Left renal cortex interstitium (tissue), 4 donors: ENCODE data around the gene PGGHG. TPM values are rescaled to one million over a fixed set of nuclear protein-coding genes. Genes with fewer than 3 reads are reported as not detected.

ENCODE experiments used
- DNase-seq, 4 donors: peaks; one replicate each; pipeline ENCODE4 v3.0.0-alpha.2; 2013; ENCODE audit warnings: low read depth in 4 of 4, low spot score in 2 of 4, missing footprints in 1 of 4
- polyA plus RNA-seq, 4 donors: library from polyadenylated mRNA; unstranded; fragments of 120-200 nt; gene quantifications; one replicate each; pipeline ENCODE4 v1.2.1, GENCODE V29; 2013; ENCODE audit not compliant: insufficient read length in 4 of 4

PGGHG gene
- polyA plus RNA-seq: 10 to 100 TPM; 11.1 to 25.5 (median 23.5) TPM

DNA sequence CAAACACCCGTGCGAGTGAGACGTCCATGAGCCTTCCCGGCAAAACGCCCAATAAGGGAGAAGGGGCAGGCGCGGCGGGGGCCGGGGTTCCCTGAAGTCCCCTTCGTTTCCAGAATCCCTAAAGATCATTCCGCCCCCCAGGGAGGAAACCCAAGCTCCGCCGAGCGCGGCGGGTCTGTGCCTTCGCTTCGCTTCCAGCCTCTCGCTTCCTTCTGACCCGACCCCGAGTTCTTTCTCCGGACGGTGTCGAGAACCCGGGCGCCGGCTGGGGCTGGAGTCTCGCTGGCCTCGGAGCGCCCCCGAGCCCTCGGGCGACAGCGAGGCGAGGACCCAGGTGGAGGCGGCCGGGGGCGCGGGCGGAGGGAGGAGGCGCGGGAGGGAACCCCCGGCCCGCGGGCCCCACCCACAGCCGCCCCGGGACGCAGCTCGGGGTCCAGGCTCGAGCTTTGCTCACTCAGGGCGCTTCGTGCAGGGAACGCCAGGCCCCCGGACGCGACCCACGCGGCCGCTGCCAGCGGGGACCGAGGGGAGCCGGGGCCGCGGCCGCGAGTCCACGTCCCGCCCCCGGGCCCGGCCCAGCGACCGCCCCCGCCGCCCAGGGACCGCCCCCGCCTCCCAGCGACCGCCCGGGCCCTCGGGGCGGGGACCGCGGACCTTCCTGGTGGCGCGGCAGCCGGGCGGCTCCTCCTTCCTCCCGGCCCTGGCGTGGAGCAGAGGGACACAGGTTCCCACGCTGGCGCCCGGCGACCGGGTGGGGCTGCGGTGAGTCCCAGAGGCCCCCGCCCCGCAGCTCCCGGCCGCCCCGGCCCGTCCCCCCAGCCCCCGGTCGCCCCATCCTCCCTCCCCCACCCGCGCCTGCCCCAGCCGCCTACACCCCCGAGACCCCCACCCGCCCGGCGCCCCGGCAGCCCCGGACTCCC, at the start of gene PGGHG:
Gene PGGHG, plus strand, starts transcription at position 649 of the 920 bp plus-strand sequence. CDS start 691 bp downstream, outside the sequence.
- no peak for DNase-seq

DNA sequence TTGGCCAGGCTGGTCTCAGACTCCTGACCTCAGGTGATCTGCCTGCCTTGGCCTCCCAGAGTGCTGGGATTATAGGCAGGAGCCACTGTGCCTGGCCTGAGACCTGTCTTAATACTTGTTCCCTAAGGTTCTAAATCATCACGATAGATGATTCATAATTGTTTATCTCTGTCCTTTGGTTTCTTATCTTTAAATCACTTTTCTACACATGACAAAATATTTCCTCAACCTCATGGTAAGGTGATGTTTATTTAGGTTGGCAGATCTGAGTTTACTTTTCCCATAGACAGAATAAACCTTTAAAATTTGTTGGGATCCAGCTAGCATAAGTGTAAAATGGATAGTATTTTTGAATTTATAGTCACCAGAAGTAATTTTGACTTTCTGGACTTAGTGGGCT, 48.6 kb upstream of the PGGHG start:
- DNase-seq: no peak

DNA sequence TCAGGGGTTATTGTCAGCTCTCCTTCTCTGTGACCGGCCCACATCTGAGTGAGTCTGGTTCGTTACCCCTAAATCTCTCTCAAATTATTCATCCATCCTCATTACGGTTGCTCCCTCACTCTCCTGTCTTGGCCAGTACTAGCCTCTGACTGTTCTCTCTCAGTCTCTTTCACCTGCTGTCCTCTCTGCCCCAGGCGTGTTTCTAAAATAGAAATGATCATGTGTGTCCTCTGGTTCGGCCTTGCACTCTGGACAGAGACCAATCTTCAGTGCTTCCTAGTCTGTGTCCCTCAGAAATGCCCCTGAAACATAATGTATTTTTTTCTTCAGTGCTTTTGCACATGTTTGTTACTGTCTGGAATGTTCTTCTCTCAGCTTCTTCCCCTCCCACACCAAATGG, 47.3 kb upstream of the PGGHG start:
- no peak for DNase-seq

DNA sequence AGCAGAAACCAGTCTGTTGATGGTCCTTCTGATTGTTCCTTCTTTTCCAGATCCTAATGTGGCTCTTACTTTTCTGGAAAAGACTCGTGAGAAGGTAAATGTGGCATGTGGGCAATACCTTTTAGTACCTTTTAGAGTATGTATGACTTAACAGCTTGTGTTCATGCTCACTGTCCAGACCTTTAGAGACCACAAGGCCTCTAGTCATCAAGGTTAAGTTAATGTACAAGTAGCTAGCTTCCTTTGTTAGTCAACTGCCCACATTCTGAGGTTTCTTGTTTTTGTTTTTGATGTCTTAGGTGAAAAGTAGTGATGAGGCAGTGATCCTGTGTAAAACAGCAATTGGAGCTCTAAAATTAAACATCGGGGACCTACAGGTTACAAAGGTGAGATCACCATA, 44.5 kb upstream of the PGGHG start:
- no peak for DNase-seq

DNA sequence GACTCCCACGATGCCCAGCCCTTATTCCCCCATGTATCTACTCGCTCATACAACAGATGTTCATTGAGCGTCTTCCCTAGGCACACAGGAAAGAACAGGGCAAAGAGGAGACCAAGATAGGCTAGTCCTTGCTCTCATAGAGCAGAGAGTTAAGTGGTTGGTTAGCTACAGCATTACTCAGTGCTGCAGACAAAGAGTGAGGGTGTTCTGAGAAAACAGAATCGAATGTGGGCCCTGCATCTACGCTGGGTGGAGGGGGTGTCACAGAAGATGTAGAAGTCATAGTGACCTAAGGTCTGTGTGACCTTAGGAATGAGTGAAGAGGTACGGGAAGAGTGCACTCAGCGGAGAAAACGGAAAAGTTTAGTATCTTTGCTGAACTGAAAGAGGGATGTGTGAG, 39.9 kb upstream of the PGGHG start:
- DNase-seq: no peak

DNA sequence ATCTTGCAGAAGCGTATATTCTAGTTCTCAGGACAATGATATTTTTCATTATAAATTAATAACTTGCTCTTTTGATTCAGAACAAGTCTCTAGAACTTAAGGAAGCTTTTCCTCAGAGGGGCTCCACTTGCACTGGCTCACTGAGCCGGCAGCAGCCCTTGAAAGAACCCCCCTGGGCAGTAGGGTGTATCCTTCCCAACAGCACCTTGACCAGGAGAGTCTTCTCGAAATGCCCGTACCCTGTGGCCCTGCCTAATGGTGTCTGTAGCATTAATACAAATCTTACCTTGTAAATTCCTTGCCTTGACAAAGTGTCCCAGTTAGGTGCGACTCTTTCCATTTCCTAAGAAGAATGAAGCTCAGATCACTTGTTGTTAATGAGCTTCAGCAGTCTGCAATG, 38.7 kb upstream of the PGGHG start:
- DNase-seq: no peak

DNA sequence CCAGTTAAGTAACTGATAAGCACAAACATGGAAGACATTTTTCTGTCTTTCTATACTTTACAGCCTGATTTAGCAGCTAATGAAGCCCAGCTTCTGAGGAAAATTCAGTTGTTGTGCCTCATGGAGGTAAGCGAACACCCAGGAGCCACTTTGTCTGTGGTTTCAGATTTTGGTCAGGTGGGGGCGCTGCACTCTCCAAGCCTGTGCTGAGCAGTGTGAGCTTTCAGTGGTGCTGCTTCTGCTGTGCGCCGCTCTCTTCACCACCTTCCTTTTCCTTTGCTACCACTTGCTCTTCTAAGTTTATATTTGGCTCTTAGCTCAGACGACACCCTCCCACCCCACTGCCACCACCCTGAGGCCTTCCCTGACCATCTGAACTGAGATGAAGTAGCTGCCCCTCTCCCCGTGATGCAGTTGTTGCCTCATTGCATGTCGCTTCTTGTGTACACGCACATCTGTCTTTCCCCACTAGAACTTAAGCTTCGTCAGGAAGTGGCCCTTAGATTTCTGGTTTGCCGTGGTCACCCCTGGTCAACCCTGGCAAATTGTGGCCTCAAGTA, 38.1 kb upstream of the PGGHG start:
- DNase-seq: no peak

DNA sequence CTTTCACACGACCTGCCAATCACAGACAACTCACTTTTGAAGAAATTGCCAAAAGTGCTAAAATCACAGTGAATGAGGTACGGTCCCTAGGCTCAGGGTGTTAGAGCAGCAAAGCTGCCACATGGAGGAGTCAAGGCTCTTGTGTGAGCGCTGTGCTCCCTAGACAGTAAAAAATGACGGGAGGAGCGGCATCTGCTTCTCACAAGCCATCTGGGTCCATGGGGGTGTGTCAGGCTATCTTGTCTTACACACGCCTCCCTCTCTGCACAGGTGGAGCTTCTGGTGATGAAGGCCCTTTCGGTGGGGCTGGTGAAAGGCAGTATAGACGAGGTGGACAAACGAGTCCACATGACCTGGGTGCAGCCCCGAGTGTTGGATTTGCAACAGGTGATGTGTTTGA, 37.4 kb upstream of the PGGHG start:
- DNase-seq: no peak

DNA sequence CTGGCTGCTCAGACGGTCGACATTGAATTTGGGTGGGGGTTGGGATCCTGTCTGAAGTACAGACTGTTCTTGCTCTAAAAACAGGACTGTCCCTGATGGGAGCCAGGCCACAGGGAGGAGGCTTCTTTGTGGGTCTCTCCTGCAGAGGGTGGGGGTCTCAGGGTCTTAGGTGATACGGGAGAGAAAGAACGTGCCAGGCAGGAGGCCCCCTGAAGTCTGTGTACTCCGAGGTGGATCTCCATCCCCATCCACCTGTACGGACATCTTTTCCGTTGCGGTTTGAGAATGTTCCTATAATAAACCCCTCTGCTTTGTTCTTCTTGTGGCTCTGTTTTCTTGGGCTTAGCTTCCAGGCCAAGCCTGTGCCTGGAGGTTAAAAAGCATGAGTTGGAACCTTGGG, 36.3 kb upstream of the PGGHG start:
- no peak for DNase-seq

DNA sequence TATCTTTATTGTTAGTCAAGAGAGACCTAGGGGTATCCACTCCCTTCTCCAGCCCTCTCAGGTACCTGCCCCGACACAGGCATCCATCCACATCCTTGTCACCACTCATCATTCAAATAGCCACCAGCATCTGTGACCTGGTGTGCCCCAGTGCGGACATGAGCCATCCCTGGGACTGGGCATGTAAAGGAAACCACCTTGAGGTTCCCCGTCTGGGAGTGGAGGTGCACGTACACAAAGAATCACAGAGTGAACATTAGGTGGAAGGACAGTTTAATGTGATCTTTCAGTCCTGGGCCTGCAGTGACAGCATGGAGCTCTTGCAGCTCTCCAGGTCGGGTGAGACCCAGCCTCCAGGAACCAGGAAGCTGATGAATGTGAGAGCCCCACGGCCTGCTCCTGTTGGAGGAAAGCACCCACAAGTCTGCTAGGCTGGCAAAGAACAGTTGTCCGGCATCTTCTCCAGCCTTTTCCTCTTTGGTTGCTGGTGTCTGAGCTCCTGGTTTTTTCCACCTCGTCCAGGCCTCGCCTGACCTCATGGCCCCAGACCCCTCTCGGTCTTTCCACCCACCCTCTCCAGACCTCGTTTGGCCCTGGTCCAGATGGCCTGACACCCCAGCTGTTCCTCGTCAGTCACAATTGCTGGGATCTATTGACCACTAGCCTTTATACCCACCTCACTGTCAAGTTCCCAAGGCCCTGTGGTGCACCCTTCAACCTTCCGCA, 35.6 kb upstream of the PGGHG start:
- no peak for DNase-seq

DNA sequence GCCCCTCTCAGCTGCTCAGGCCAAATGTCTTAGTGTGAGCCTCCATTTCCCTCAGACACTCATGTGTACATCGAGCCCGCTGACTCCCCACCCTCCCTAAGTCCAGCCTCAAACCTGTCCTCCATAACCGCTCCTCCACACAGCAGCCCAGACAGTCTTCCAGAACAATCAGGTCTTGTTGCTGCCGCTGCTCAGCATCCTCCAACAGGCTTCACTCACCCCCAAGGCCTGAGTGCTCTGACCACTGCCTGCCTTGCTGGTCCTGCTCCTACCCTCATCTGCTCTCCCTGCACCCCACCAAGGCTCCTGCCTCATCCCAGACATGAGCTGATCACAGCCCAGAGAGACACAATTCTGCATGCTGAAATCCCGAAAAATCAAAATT, 35.0 kb upstream of the PGGHG start:
- DNase-seq: no peak

DNA sequence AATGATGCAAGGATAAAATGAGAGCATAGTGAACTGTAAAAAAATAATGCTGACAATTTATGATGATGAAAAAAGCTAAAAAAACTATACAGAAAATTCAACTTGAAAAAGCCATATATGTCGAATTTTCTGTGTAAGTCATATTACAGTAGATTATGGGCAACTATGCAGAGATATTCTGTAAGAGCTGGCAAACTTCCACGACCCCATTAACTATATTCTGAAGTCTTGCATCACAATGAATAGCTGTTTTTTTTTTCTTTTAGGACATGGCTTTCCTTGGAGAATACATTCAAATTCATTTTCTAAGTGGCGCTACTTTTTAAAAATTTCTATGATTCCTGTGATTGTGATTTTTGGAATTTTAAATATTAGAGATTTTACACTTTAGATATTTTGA, 33.8 kb upstream of the PGGHG start:
- DNase-seq: no peak

DNA sequence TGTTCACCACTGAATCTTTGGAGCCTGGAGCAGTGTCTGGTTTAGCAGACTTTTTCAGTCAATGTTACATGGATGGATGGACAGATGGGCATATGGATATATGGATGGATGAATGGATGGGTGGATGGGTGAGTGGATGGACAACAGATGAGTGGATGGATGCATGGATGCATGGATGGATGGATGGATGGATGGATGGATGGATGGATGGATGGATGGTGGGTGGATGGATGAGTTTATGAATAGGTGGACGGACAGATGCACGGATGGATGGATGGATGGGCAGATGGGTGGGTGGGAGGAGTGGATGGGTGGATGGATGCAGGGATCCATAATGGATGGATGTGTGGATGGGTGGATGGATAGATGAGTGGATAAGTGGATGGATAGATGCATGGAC, 33.1 kb upstream of the PGGHG start:
- no peak for DNase-seq

DNA sequence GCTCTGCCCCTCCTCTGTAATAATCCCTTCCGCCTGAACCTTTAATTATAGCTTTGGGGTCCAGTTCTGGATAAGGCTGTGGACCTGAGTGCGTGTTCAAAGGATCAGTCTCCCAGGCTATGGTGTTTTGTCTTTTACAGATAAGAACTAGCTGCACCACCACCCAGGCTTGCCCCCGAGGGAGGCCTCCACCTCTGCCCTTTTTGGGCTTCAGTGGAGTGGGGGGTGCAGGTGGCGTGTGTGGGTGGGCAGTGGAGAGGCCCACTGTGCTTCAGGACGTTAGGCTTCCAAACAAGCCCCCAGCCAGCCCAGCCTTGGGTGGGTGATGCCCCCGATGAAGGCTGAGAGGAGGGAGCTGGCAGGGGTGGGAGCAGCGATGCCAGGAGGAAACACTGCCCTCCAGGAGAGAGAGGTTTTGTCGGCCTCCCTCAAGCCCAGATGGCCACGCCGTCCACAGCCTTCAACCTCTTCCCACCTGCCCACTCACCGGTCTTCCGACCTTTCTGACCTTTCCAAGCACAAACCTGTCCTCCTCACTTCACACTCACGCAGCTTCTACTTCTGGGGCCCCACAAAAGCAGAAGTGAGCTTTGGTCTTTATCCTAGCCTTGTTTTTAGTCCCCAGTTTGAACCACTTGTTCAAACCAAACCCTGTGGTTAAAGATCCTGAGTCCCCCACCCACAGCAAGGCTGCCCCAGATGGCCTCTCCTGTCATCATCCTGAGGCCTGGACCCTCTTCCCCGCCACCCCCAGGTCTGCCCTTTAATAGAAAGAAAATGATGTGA, 31.8 kb upstream of the PGGHG start:
- no peak for DNase-seq

DNA sequence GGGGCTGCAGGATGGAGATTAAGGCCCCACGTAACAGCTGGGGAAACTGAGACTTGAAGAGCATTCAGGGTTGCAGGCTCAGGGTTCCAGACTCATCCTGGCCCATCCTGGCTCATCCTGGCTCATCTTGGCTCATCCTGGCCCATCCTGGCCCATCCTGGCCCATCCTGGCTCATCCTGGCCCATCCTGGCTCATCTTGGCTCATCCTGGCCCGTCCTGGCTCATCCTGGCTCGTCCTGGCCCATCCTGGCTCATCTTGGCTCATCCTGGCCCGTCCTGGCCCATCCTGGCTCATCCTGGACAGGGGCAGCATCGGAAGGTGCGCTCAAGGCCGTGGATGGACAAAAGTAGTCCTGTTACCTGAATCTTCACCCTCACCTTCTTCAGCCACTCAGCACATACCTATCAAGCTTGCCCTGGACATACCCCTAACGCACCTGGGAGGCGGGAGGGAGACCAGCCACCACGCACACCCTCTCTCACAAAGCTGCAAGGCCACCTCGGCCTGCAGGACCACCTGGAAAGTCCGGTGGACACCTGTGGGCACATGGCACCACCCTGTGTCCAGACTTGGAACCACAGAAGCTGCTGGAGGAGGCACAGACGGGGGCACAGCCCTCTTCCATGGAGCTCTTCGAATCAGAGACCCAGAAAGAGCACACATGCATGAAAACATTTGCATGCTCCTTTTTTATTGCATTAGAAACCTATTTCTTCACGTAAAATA, 31.0 kb upstream of the PGGHG start:
- no peak for DNase-seq

DNA sequence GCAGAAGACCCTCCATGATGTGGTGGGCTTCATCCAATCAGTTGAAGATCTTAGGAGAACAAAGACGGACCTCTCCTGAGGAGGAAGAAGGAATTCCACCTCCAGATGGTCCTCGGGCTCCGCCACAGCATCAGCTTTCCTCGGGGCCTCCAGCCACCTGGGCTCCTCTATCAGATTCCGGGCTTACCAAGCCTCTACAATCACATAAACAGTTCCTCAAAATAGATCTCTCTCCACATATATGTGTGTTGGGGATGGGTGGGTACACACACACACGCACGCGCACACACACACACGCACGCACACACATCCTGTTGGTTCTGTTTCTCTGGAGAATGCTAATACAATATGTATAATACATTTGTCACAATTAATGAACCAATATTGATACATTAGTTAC, 29.5 kb upstream of the PGGHG start:
- DNase-seq: no peak

DNA sequence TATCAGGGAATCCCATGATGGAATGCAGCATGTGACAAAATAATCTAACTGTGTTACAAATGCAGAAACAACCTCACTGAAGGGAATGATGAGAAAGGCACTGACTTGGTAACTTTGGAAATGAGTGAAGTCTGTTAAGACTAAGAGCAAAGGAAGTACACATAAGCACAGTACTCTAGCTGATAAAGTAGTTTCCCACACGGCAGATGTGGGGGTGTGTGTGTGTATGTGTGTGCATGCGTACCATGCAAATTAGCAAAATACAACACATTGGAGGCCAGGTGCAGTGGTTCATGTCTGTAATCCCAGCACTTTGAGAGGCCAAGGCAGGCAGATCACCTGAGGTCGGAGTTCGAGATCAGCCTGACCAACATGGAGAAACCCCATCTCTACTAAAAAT, 27.3 kb upstream of the PGGHG start:
- no peak for DNase-seq

DNA sequence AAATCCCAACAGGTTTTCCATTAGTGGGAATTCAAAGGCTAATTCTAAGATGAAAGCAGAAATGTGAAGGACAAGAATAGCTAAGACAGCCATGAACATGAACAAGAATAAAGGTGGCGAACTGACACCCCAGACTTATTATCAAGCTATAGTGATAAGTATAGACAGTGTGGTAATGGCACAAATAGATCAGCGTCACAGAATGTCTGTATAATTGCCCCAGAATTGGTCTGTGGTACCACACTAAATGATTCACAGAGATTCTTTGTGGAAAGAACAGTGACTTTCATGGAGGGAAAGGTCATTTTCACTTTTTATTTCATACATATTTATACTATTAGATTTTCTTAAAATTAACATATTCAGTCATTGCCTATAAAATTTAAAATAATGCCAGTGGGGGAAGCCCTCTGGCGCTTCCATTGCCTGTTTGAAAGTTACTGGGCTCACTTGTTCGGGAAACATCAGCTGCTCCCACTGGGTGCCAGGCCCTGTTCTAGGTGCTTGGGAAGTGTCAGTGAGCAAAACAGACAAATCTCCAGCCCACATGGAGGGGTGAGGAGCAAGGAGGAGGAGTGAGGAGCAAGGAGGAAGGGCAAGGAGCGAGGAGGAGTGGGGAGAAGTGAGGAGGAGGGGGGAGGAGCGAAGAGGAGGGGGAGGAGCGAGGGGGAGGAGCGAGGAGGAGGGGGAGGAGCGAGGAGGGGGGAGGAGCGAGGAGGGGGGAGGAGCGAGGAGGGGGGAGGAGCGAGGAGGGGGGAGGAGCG, 22.1 kb upstream of the PGGHG start:
- no peak for DNase-seq

DNA sequence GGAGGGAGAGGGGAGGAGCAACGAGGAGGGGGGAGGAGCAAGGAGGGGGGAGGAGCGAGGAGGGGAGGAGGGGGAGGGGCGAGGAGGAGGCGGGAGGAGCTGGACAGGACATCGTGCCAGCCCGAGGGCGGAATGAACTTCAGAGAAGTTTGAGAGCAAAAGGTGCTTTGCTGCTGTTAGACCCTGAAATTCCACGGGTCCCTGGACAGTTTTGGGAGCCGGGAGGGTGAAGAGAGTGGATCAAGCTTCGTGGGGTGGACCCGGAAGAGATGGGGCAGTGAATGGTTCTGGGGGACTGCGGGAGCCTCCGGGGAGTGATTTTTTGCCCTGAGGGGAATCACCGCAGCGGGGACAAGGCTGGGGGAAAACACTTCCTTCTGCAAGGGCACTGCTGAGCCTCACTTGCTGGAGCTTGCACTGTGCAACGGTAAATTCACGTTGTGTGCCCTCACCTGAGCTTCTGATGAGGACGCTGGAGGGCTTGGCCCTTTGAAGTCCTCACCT, 21.4 kb upstream of the PGGHG start:
- DNase-seq: no peak
